OCI-LY1 (cell line): ENCODE results near the gene CDHR3.
A peak's percentile ranks its signal among the peaks of the same experiment; 100 is the strongest.

Experiments used
- H2AFZ ChIP-seq: fragments of 200-600 bp; sonication (generic), shearing (Covaris generic); 2 replicates; pipeline ENCODE4 v1.6.0; 2014; ENCODE audit warnings: antibody characterized with exemption, mild to moderate bottlenecking, low read length
- H3F3A ChIP-seq: fragments of 200-600 bp; sonication (generic), shearing (Covaris generic); 2 replicates; pipeline ENCODE4 v1.6.0; 2014; ENCODE audit warnings: mild to moderate bottlenecking, antibody characterized with exemption, low read length, moderate library complexity; ENCODE audit not compliant: insufficient read depth
- H3K27ac ChIP-seq: fragments of 200-600 bp; sonication (generic); 2 replicates; pipeline ENCODE4 v1.5.1; 2014; ENCODE audit warnings: low read length, mixed run types, mild to moderate bottlenecking, low read depth; ENCODE audit not compliant: poor library complexity, severe bottlenecking
- H3K27me3 ChIP-seq: fragments of 200-600 bp; sonication (generic); 2 replicates; pipeline ENCODE4 v1.6.0; 2014; ENCODE audit warnings: antibody characterized with exemption, mild to moderate bottlenecking, low read length, moderate library complexity; ENCODE audit not compliant: insufficient read depth
- H3K36me3 ChIP-seq: fragments of 200-600 bp; sonication (generic); 2 replicates; pipeline ENCODE4 v1.6.1; 2014; ENCODE audit warnings: mild to moderate bottlenecking, antibody characterized with exemption, low read length, moderate library complexity, mixed read lengths; ENCODE audit not compliant: insufficient read depth
- H3K4me1 ChIP-seq: fragments of 200-600 bp; sonication (generic); 2 replicates; pipeline ENCODE4 v1.5.1; 2014; ENCODE audit warnings: mild to moderate bottlenecking, low read length, moderate library complexity; ENCODE audit not compliant: insufficient read depth, severe bottlenecking
- H3K4me2 ChIP-seq: fragments of 200-600 bp; sonication (generic), shearing (Covaris generic); 2 replicates; pipeline ENCODE4 v1.6.1; 2014; ENCODE audit warnings: low read length
- H3K4me3 ChIP-seq: fragments of 200-600 bp; sonication (generic); 2 replicates; pipeline ENCODE4 v1.5.1; 2014; ENCODE audit warnings: low read length, low read depth, mild to moderate bottlenecking, mixed read lengths; ENCODE audit not compliant: poor library complexity, severe bottlenecking
- H3K79me2 ChIP-seq: fragments of 200-600 bp; shearing (Covaris generic); 2 replicates; pipeline ENCODE4 v1.6.1; 2016; ENCODE audit warnings: mixed run types, low read length, mixed read lengths; ENCODE audit not compliant: insufficient read depth
- H3K9ac ChIP-seq: fragments of 200-600 bp; sonication (generic), shearing (Covaris generic); 2 replicates; pipeline ENCODE4 v1.6.1; 2014; ENCODE audit warnings: mild to moderate bottlenecking, low read length, mixed read lengths
- H3K9me2 ChIP-seq: fragments of 200-600 bp; sonication (generic), shearing (Covaris generic); 2 replicates; pipeline ENCODE4 v1.6.1; 2014; ENCODE audit warnings: low read depth, mild to moderate bottlenecking, low read length, mixed read lengths
- H3K9me3 ChIP-seq: fragments of 200-600 bp; shearing (Covaris generic); 2 replicates; pipeline ENCODE4 v1.6.1; 2014; ENCODE audit warnings: low read length, mixed read lengths
- H4K20me1 ChIP-seq: fragments of 200-600 bp; sonication (generic), shearing (Covaris generic); 2 replicates; pipeline ENCODE4 v1.6.0; 2016; ENCODE audit warnings: mild to moderate bottlenecking, low read length; ENCODE audit not compliant: insufficient read depth
- EZH2 ChIP-seq: fragments of 200-600 bp; sonication (generic), shearing (Covaris generic); IDR thresholded peaks from 2 replicates; pipeline ENCODE4 v1.8.0; 2017; ENCODE audit warnings: borderline replicate concordance, mixed run types, mild to moderate bottlenecking, antibody characterized with exemption, low read length, moderate library complexity, mixed read lengths
- TF ChIP-seq, protein P1 (sequence below): fragments of 200-600 bp; sonication (generic), shearing (Covaris generic); IDR thresholded peaks from 2 replicates; pipeline ENCODE4 v1.5.1; 2017; ENCODE audit warnings: mild to moderate bottlenecking, antibody characterized with exemption, low read length, moderate library complexity, mixed read lengths

CDHR3 gene

DNA sequence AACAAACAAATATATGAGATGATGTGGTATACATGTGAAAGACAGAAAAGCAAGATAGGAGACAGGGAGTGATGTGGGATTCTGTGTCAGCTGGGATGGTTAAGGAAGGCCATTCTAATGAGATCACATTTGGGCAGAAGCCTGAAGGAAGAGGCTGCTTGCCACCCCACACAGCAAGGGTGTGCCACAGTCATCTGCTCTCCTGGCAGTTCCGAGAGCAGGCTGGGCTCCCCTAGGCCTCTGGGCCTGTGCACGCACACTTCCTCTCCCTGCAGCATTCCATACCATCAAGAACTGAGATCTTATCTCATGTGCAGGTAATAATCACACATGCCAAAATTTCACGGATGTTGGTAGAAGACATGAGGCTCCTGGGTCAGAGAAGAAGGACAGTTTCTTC is 105.9 kb downstream of the CDHR3 start:
- Histone ChIP-seq H3K4me1 (peaks cover 91% of the 10 kb centered on the region), H3K9me2 (no peaks in the 10 kb centered on the region), H3K27ac (peak overlapping the region; percentile 99), H3F3A (peaks cover 11% of the 10 kb centered on the region), H3K36me3 (no peaks in the 10 kb centered on the region), H3K9ac (peak overlapping the region; percentile 92), H3K4me3 (no peak overlapping the region), H3K9me3 (no peaks in the 10 kb centered on the region), H2AFZ (no peak overlapping the region), H3K4me2 (peak overlapping the region; percentile 89), H3K27me3 (no peaks in the 10 kb centered on the region), H4K20me1 (no peaks in the 10 kb centered on the region), H3K79me2 (no peaks in the 10 kb centered on the region)
- TF ChIP-seq EZH2: no peak
- TF ChIP-seq, protein P1, sequence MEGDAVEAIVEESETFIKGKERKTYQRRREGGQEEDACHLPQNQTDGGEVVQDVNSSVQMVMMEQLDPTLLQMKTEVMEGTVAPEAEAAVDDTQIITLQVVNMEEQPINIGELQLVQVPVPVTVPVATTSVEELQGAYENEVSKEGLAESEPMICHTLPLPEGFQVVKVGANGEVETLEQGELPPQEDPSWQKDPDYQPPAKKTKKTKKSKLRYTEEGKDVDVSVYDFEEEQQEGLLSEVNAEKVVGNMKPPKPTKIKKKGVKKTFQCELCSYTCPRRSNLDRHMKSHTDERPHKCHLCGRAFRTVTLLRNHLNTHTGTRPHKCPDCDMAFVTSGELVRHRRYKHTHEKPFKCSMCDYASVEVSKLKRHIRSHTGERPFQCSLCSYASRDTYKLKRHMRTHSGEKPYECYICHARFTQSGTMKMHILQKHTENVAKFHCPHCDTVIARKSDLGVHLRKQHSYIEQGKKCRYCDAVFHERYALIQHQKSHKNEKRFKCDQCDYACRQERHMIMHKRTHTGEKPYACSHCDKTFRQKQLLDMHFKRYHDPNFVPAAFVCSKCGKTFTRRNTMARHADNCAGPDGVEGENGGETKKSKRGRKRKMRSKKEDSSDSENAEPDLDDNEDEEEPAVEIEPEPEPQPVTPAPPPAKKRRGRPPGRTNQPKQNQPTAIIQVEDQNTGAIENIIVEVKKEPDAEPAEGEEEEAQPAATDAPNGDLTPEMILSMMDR: no peak

DNA sequence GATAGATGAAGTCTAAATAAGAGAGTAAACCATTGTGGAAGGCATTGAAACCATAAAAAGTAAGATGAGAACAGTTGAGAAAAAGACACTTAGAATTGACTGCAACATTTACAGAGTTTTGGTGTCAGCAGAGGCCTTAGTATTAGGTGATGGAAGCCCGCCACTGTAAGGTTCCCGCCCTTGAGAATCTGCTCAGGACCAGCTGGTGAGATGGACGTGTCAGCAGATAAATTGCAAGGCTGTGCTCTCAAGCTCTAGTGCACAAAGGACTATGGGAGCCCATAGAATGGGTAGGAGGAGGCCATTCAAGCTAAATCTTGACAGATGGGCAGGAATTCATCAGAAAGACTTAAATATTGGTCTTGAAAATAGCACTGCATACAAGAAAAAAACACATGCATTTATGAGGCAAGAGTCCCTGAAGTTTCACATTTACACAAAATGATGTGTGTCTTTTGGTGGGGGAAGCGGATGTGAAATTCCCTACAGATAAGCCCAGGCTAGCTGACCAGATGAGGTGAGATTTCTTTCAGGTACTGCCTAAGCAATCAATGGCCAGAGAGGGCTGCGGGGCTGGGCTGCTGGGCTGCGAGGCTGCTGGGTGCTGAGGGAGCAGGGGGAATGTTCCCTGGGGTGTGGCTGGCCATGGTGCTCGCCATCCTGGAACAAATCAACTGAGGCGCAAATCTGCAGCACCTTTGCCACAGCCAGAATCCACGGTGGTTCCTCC is 106.6 kb downstream of the CDHR3 start:
- Histone ChIP-seq H3K9me2 (no peaks in the 10 kb centered on the region), H3K9ac (peak overlapping the region; percentile 92), H3K36me3 (no peaks in the 10 kb centered on the region), H3K9me3 (no peaks in the 10 kb centered on the region), H3K27ac (peak overlapping the region; percentile 99), H3F3A (peaks cover 11% of the 10 kb centered on the region), H3K4me1 (peaks cover 91% of the 10 kb centered on the region), H4K20me1 (no peaks in the 10 kb centered on the region), H3K27me3 (no peaks in the 10 kb centered on the region), H3K79me2 (no peaks in the 10 kb centered on the region), H3K4me3 (peak overlapping the region; percentile 60), H2AFZ (no peak overlapping the region), H3K4me2 (peak overlapping the region; percentile 89)
- no peak for TF ChIP-seq EZH2
- TF ChIP-seq, protein P1: no peak

DNA sequence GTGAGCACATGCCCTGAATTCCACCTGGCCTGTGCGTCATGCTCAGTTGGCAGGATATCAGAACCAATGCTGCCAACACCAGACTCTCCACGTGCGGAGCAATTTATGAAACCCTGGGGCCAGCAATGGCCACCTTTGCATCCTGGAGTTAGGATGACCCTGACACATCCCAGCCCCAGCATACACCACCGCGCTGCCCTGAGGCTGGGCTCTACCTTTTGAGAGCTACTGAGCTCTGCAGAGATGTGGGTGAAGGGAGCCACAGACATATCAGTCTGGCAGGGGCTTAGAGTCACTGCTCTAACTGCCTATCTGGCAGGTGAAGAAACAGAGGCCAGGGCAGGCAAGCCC is 107.1 kb downstream of the CDHR3 start:
- no peak overlapping the region for H2AFZ ChIP-seq

More for the DNA sequence above, 107.1 kb downstream of the CDHR3 start:
- Histone ChIP-seq H3K9me2 (no peaks in the 10 kb centered on the region), H3K4me2 (peak overlapping the region; percentile 89), H3K27ac (peak overlapping the region; percentile 99), H3K79me2 (no peaks in the 10 kb centered on the region), H3K4me1 (peaks cover 91% of the 10 kb centered on the region), H3F3A (peaks cover 11% of the 10 kb centered on the region), H3K9ac (peak overlapping the region; percentile 92), H3K9me3 (no peaks in the 10 kb centered on the region), H3K4me3 (peak overlapping the region; percentile 60), H4K20me1 (no peaks in the 10 kb centered on the region), H3K36me3 (no peaks in the 10 kb centered on the region), H3K27me3 (no peaks in the 10 kb centered on the region)
- no peak for TF ChIP-seq EZH2
- TF ChIP-seq, protein P1: no peak
